Vagina (tissue), 2 donors: ENCODE results near the gene TUBGCP2. TPM values are rescaled to one million over a fixed set of nuclear protein-coding genes. Genes with fewer than 3 reads are reported as not detected.

Source experiments
- DNase-seq, 2 donors: peaks; one replicate each; pipeline ENCODE4 v3.0.0-alpha.2; 2017; ENCODE audit errors: extremely low spot score in 2 of 2
- H3K27ac ChIP-seq: fragments of 200-600 bp; sonication (generic); one replicate; pipeline ENCODE4 v1.5.1; 2019
- H3K27me3 ChIP-seq: fragments of 200-600 bp; sonication (generic); one replicate; pipeline ENCODE4 v1.5.1; 2019
- H3K36me3 ChIP-seq, 2 donors: fragments of 200-600 bp; sonication (generic); one replicate each; pipeline ENCODE4 v1.5.1; 2017 to 2019
- H3K4me1 ChIP-seq: fragments of 200-600 bp; sonication (generic); one replicate; pipeline ENCODE4 v1.5.1; 2019
- H3K4me3 ChIP-seq, 2 donors: fragments of 200-600 bp; sonication (generic); 1 replicate in 1 of 2; 2 replicates in 1 of 2; pipeline ENCODE4 v1.5.1; 2016 to 2019
- H3K9me3 ChIP-seq: fragments of 200-600 bp; sonication (generic); one replicate; pipeline ENCODE4 v1.5.1; 2019
- CTCF ChIP-seq, 3 experiments: fragments of 450-650 bp in 2 of 3; fragments of 200-600 bp in 1 of 3; sonication (generic) in 1 of 3; IDR thresholded peaks; one replicate each; pipeline ENCODE4 v1.5.1; 2017 to 2019; ENCODE audit warnings: antibody characterized with exemption in 3 of 3, mild to moderate bottlenecking in 2 of 3, moderate library complexity in 2 of 3
- POLR2A ChIP-seq, 2 donors: fragments of 450-650 bp; IDR thresholded peaks; one replicate each; pipeline ENCODE4 v1.6.1; 2017; ENCODE audit warnings: antibody characterized with exemption in 2 of 2, mild to moderate bottlenecking in 2 of 2, moderate library complexity in 2 of 2
- POLR2AphosphoS5 ChIP-seq, 2 donors: sonication (generic); formaldehyde crosslinking; IDR thresholded peaks; one replicate each; pipeline ENCODE4 v1.9.0; 2017; ENCODE audit warnings: antibody characterized with exemption in 2 of 2, mild to moderate bottlenecking in 2 of 2, low read depth in 1 of 2; ENCODE audit not compliant: insufficient read depth in 1 of 2
- intact Hi-C: fragments of 100-400 bp; cut with DNase I; formaldehyde crosslinking; loops from one replicate; pipeline ENCODE4 v1.15.1; 2023
- total RNA-seq: library from RNA; depleted of rRNA; stranded (reverse); fragments of >200 nt; gene quantifications from one replicate; pipeline ENCODE4 v1.2.3, GENCODE V29; 2016

TUBGCP2 gene
- total RNA-seq, 1 donor from 2014 or later = 41.7 TPM

- peaks cover 29% of the 10 kb centered on the region for H3K4me1 ChIP-seq
- H3K4me3 ChIP-seq = peak overlapping the region; percentile 29 to 41
- no peaks in the 10 kb centered on the region for H3K36me3 ChIP-seq
- no peak overlapping the region for H3K27ac ChIP-seq
- H3K9me3 ChIP-seq = no peaks in the 10 kb centered on the region
- no peak for DNase-seq
- intact Hi-C loops = no loop called here
- TF ChIP-seq POLR2AphosphoS5 (IDR thresholded peaks at IDR 0.05; ENCODE audit: insufficient read depth in 1 of 2, low read depth in 1 of 2) = no peak
- TF ChIP-seq POLR2A (IDR thresholded peaks at IDR 0.05) = no peak
- no peak for TF ChIP-seq CTCF (IDR thresholded peaks at IDR 0.05)
- peaks cover 7% of the 10 kb centered on the region for H3K27me3 ChIP-seq
These were observed 26.0 kb upstream of the TUBGCP2 start for GRCh38 chr10:133334503-133335245.

GRCh38 chr10:133332936-133333699 is 24.4 kb upstream of the TUBGCP2 start:
- Histone ChIP-seq H3K27me3 (peaks cover 11% of the 10 kb centered on the region), H3K4me1 (peaks cover 34% of the 10 kb centered on the region), H3K9me3 (no peaks in the 10 kb centered on the region), H3K36me3 (no peaks in the 10 kb centered on the region), H3K27ac (no peak overlapping the region), H3K4me3 (no peak overlapping the region)
- intact Hi-C loops = no loop called here
- DNase-seq = no peak
- TF ChIP-seq POLR2AphosphoS5 (IDR thresholded peaks at IDR 0.05; ENCODE audit: insufficient read depth in 1 of 2, low read depth in 1 of 2) = no peak
- no peak for TF ChIP-seq CTCF (IDR thresholded peaks at IDR 0.05)
- TF ChIP-seq POLR2A (IDR thresholded peaks at IDR 0.05) = no peak

GRCh38 chr10:133329491-133330202 is 21.0 kb upstream of the TUBGCP2 start:
- Histone ChIP-seq H3K27ac (no peak overlapping the region), H3K4me3 (peak overlapping the region in 1 of 2 donors; percentile 30), H3K27me3 (peaks cover 25% of the 10 kb centered on the region), H3K9me3 (no peaks in the 10 kb centered on the region), H3K36me3 (no peaks in the 10 kb centered on the region), H3K4me1 (peaks cover 26% of the 10 kb centered on the region)
- TF ChIP-seq POLR2AphosphoS5 (IDR thresholded peaks at IDR 0.05; ENCODE audit: insufficient read depth in 1 of 2, low read depth in 1 of 2) = peak in 1 of 2 donors; percentile 12
- no peak for TF ChIP-seq POLR2A (IDR thresholded peaks at IDR 0.05)
- TF ChIP-seq CTCF (IDR thresholded peaks at IDR 0.05) = peak; percentile 69 to 85 (median 74)
- DNase-seq = no peak
- intact Hi-C loops = no loop called here

- no peak overlapping the region for H3K4me3 ChIP-seq
- peaks cover 25% of the 10 kb centered on the region for H3K27me3 ChIP-seq
- no peaks in the 10 kb centered on the region for H3K9me3 ChIP-seq
- no peak overlapping the region for H3K27ac ChIP-seq
- no peak for TF ChIP-seq POLR2A (IDR thresholded peaks at IDR 0.05)
- intact Hi-C loops = no loop called here
- DNase-seq = no peak
- no peaks in the 10 kb centered on the region for H3K36me3 ChIP-seq
- peaks cover 25% of the 10 kb centered on the region for H3K4me1 ChIP-seq
These were observed 20.0 kb upstream of the TUBGCP2 start for GRCh38 chr10:133328358-133329343.
